GM12878 (cell line): ENCODE results near the gene ADGRA3. TPM values are rescaled to one million over a fixed set of nuclear protein-coding genes. Genes with fewer than 3 reads are reported as not detected.

Experiments used
- GATAD2B ChIP-seq: fragments of 450-650 bp; conservative IDR thresholded peaks from 2 replicates; pipeline ENCODE4 v1.6.1; 2017; ENCODE audit warnings: low read depth, mild to moderate bottlenecking, moderate library complexity
- KLF5 ChIP-seq: fragments of 450-650 bp; IDR thresholded peaks from 2 replicates; pipeline ENCODE4 v1.6.1; 2014; ENCODE audit warnings: mild to moderate bottlenecking; ENCODE audit not compliant: partially characterized antibody
- MEF2B ChIP-seq: fragments of 450-650 bp; IDR thresholded peaks from 2 replicates; pipeline ENCODE4 v1.6.1; 2018; ENCODE audit warnings: mild to moderate bottlenecking, moderate library complexity; ENCODE audit not compliant: partially characterized antibody, poor library complexity, severe bottlenecking
- RB1 ChIP-seq: fragments of 450-650 bp; formaldehyde crosslinking; IDR thresholded peaks from 2 replicates; pipeline ENCODE4 v1.6.1; 2017; ENCODE audit warnings: mild to moderate bottlenecking, borderline replicate concordance
- SIN3A ChIP-seq: IDR thresholded peaks from 2 replicates; pipeline ENCODE4 v1.6.1; 2012; ENCODE audit warnings: low read depth, low read length, improper control_type of control experiment
- TARDBP ChIP-seq: IDR thresholded peaks from 2 replicates; pipeline ENCODE4 v1.6.1; 2016; ENCODE audit warnings: borderline replicate concordance
- WRNIP1 ChIP-seq: IDR thresholded peaks from 2 replicates; pipeline ENCODE4 v1.6.1; 2011; ENCODE audit warnings: low read depth, low read length, improper control_type of control experiment, borderline replicate concordance
- polyA plus RNA-seq, 11 experiments: library from polyadenylated mRNA; depleted of rRNA in 4 of 11; unstranded in 6 of 11; stranded (reverse) in 5 of 11; fragments of >200 nt; fragmentation: Nextera tagmentation in 4 of 11; fragmentation: Illumina TruSeq in 1 of 11; extraction: Ambion mirVana in 4 of 11; extraction: Trizol in 1 of 11; gene quantifications; 1 replicate in 1 of 11; 2 replicates in 10 of 11; pipeline versions ENCODE4 v1.2.1 to v1.2.3, GENCODE V29; 2011 to 2016; ENCODE audit warnings: inconsistent platforms in 2 of 11, missing spikeins in 2 of 11, low read depth in 1 of 11
- total RNA-seq, 4 experiments: library from RNA; depleted of rRNA in 3 of 4; stranded (reverse); fragments of >200 nt in 3 of 4; fragmentation: Illumina TruSeq in 1 of 4; extraction: Trizol in 1 of 4; gene quantifications; 2 replicates each; pipeline versions ENCODE4 v1.2.1 to v1.2.3, GENCODE V29; 2013 to 2021
- TF ChIP-seq, protein P1 (sequence below): fragments of 450-650 bp; formaldehyde crosslinking; IDR thresholded peaks from 2 replicates; pipeline ENCODE4 v1.5.0; 2022; ENCODE audit warnings: mild to moderate bottlenecking, missing genetic modification characterization

The ADGRA3 gene
- total and polyA plus RNA-seq, 10 of the 15 experiments (the other 5 are each of a cell fraction or from before 2014, with no cell fraction given): 0.24 to 66.2 (median 2.5) TPM

- TF ChIP-seq, protein P1, sequence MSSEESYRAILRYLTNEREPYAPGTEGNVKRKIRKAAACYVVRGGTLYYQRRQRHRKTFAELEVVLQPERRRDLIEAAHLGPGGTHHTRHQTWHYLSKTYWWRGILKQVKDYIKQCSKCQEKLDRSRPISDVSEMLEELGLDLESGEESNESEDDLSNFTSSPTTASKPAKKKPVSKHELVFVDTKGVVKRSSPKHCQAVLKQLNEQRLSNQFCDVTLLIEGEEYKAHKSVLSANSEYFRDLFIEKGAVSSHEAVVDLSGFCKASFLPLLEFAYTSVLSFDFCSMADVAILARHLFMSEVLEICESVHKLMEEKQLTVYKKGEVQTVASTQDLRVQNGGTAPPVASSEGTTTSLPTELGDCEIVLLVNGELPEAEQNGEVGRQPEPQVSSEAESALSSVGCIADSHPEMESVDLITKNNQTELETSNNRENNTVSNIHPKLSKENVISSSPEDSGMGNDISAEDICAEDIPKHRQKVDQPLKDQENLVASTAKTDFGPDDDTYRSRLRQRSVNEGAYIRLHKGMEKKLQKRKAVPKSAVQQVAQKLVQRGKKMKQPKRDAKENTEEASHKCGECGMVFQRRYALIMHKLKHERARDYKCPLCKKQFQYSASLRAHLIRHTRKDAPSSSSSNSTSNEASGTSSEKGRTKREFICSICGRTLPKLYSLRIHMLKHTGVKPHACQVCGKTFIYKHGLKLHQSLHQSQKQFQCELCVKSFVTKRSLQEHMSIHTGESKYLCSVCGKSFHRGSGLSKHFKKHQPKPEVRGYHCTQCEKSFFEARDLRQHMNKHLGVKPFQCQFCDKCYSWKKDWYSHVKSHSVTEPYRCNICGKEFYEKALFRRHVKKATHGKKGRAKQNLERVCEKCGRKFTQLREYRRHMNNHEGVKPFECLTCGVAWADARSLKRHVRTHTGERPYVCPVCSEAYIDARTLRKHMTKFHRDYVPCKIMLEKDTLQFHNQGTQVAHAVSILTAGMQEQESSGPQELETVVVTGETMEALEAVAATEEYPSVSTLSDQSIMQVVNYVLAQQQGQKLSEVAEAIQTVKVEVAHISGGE (CRISPR knock-in tag): no peak
- TF ChIP-seq SIN3A: peak; percentile 79; the same call in 1 of the 2 replicates
- TF ChIP-seq GATAD2B: no peak; the same call in 1 of the 2 replicates
- no peak for TF ChIP-seq MEF2B
- TF ChIP-seq WRNIP1: no peak
- no peak for TF ChIP-seq KLF5
- no peak for TF ChIP-seq RB1
- no peak for TF ChIP-seq TARDBP
- TF ChIP-seq, all 136 proteins: peak for 10
Observed at GRCh38 chr4:22515145-22515887, 550 bp downstream of the ADGRA3 start (continued).
